HG03095 (cell line): Measurements from ENCODE around the gene DYNLRB1.

Source experiments
- ATAC-seq: cut with Tn5 transposase; IDR thresholded peaks from one replicate; pipeline ENCODE4 v1.9.1; 2021; ENCODE audit warnings: moderate library complexity; ENCODE audit not compliant: unreplicated experiment

The DYNLRB1 gene

GRCh38 chr20:34552569-34552968, 36.3 kb downstream of the DYNLRB1 start:
- ATAC-seq = no peak

- no peak for ATAC-seq
These were observed 37.2 kb downstream of the DYNLRB1 start for GRCh38 chr20:34553366-34553867.

GRCh38 chr20:34557936-34558319, 41.7 kb downstream of the DYNLRB1 start:
- no peak for ATAC-seq

GRCh38 chr20:34558320-34559218, 42.3 kb downstream of the DYNLRB1 start, which contains the start of gene MAP1LC3A:
MAP1LC3A (plus strand) TSS chr20:34558718; CDS start chr20:34558869, 151 bp downstream.
- no peak for ATAC-seq

- no peak for ATAC-seq
These were observed 43.3 kb downstream of the DYNLRB1 start for GRCh38 chr20:34559311-34560140.

- ATAC-seq = no peak
These were observed 43.9 kb downstream of the DYNLRB1 start for GRCh38 chr20:34560141-34560523.

GRCh38 chr20:34560614-34561013, 44.4 kb downstream of the DYNLRB1 start:
- ATAC-seq = no peak

GRCh38 chr20:34561661-34562060, 45.4 kb downstream of the DYNLRB1 start:
- no peak for ATAC-seq

GRCh38 chr20:34562641-34563040, 46.4 kb downstream of the DYNLRB1 start:
- no peak for ATAC-seq

GRCh38 chr20:34564833-34565232, 48.6 kb downstream of the DYNLRB1 start:
- no peak for ATAC-seq

- no peak for ATAC-seq
These were observed 51.0 kb downstream of the DYNLRB1 start for GRCh38 chr20:34566978-34567891.

GRCh38 chr20:34567892-34568865, 52.0 kb downstream of the DYNLRB1 start:
- no peak for ATAC-seq

GRCh38 chr20:34569598-34569997, 53.4 kb downstream of the DYNLRB1 start:
- ATAC-seq = no peak

- no peak for ATAC-seq
These were observed 54.7 kb downstream of the DYNLRB1 start for GRCh38 chr20:34570859-34571306.

GRCh38 chr20:34571753-34572152, 55.5 kb downstream of the DYNLRB1 start:
- ATAC-seq = no peak

- ATAC-seq = no peak
These were observed 57.5 kb downstream of the DYNLRB1 start for GRCh38 chr20:34573541-34574300.

GRCh38 chr20:34574426-34574825, 58.2 kb downstream of the DYNLRB1 start:
- ATAC-seq = no peak

- no peak for ATAC-seq
These were observed 58.6 kb downstream of the DYNLRB1 start for GRCh38 chr20:34574861-34575260.

- no peak for ATAC-seq
These were observed 59.0 kb downstream of the DYNLRB1 start for GRCh38 chr20:34575271-34575670.
